HPDE6-E6E7 (cell line): ENCODE data around the gene ULK4.

Experiments
- DNase-seq: peaks from one replicate; pipeline ENCODE4 v3.0.0; 2011; ENCODE audit warnings: missing footprints; ENCODE audit errors: extremely low spot score

ULK4 gene

GRCh38 chr3:41363830-41364523 lies 597.9 kb downstream of the ULK4 start:
- DNase-seq: no peak

DNA sequence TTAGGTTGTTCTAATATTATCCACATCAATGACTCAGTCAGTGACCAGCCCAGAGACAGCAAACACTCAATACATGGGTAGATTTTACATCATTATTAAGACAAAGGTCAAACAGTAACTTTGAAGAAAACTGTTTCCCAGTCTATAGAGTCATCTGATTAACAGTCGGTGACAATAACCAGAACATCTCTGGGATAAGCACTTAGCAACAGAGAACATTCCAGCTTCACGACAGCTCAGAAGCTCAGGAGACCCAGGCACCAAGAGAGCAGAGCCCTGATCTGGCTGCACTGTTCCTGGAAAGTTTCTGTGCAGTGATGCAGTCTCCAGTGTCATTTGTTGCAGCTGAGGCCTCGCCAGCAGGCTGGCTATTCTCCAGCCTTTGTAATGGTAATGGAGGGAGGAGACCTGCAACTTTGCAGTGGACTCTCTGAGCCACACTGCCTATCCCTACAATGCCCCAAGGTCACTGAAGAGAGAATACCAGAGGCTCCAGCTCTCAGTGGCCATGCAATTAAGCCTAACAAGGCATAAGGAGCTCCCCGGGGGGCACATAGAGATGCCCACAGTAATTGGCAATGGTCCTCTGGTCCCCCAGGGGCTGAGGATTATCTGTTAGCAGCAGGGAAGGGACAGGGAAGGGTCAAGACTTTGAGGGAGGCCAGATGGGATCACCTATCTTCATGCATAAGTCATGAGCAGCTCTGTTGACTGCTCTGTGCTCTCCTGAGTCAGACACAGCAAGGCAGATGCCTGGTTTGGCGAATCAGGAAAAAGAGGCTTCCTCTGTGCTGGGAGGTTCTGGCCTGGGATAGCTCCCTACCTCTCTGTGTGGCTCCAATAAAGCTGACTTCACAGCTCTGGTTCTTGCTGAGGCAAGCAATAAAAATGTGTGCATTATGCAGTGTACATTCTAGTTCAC lies 599.0 kb downstream of the ULK4 start:
- no peak for DNase-seq

DNA sequence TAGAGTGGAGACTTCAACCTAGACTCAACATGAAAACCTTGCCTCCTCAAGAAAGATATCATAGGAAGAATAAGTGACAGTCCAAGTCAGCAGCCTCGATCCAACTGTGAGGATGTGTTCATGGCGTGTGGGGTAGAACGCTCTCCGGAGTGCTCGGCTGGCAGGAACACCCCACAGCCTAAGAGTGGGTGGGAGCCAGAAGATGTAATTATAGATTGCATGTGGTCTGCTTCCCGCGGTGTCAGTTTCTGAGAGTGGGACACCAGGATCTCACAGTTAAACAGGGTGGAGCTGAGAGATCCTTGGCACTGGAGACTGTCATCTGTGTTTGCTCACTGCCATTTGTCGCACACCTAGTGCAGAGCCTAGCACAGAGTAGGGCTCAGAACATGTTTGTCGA lies 604.6 kb downstream of the ULK4 start:
- DNase-seq: no peak

GRCh38 chr3:41356775-41357174 lies 605.1 kb downstream of the ULK4 start:
- DNase-seq: no peak

DNA sequence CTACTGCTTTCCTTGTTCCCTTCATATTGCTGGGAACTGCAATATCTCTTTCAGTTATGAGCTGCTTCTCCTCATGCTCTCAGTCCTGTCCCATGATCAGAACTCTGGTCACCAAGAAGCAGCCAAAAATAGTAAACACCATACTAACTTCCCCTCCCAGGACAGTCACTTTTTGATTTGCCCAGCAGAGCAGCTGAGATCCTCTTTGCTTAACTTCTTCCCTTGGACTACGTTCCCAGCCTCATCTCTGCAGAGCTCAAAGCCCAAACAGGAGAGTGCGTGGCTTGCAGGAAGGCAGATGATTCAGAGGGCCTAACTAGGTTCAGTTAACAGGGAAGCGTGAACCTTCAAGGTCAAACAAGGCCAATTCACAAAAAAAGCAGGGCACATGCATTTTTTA lies 609.4 kb downstream of the ULK4 start:
- no peak for DNase-seq

- no peak for DNase-seq
Measured at GRCh38 chr3:41350441-41350840, 611.5 kb downstream of the ULK4 start.

DNA sequence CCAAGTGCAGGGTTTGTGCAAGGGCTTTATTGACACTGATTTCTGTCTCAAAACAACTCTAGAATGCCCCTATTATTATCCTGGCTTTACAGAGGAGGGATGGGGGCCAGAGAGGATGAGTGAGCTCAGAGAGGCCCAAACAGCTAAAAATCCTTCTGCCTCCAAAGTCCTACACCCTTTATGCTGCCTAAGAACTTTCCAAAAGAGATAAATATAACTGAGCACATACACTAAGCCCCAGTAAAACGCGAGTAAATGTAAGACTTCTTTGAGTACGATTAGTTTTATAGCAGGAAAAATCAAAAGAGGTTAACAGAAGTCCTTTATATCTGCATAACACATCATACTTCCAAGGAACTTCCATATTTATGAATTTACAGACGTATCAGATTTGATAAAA lies 613.5 kb downstream of the ULK4 start:
- DNase-seq: no peak

- no peak for DNase-seq
Measured at GRCh38 chr3:41346698-41347270, 615.1 kb downstream of the ULK4 start.

DNA sequence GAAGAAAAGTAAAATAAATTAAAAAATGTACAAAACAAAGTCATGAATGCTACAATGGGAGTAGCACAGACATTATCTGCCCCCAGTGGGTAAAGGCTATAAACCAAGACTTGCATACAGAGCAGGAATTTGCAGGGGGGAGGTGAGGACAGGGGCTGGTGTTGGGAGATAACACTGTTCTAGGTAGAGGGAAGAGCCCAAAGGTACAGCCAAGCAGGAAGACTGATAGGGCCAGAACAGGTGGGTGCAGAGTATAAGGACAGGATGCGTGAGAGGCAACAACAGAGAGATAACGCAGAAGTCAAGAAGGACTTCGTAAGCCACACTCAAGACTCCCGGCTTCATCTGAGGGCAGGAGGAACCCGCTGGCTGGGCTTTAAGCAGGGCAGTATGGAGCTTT lies 616.1 kb downstream of the ULK4 start:
- DNase-seq: no peak

DNA sequence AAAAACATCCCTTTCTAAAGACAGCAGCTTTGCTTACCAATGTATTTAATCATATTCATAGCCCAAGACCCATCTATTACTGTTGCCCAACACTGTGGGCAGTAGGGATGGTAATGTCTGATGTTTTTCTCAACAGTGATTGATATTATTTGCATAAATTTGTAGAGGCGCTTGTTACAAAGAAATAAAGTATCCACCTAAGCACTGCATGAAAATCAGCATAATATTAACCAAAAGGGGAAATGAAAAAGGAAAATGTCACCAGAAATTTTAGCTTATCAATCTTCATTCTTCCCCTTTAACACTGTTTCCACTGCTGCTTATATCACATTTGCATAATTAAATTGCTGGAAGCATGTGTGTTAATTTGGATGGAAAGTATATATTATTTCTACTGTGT lies 622.1 kb downstream of the ULK4 start:
- no peak for DNase-seq

- DNase-seq: no peak
Measured at GRCh38 chr3:41338276-41338675, 623.6 kb downstream of the ULK4 start.

DNA sequence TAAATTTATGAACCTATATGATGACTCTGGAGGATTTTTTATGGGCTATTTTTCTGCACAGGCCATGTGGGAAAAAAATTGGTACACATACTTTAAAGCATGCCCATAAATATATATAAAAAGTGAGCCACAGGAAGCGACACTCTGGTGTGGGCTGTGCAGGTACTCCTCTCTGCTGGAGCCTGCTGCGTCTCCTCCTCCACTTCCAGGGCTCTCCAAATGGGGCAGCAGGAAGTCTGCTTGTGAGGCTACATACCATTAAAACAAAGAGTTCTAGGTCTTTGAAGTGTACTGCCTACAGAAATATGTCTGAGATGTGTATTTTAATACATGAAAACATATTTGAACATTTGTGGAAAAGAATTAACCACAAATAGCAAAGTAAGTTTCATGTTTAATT lies 627.5 kb downstream of the ULK4 start:
- no peak for DNase-seq

- no peak for DNase-seq
Measured at GRCh38 chr3:41331041-41331440, 630.9 kb downstream of the ULK4 start.

DNA sequence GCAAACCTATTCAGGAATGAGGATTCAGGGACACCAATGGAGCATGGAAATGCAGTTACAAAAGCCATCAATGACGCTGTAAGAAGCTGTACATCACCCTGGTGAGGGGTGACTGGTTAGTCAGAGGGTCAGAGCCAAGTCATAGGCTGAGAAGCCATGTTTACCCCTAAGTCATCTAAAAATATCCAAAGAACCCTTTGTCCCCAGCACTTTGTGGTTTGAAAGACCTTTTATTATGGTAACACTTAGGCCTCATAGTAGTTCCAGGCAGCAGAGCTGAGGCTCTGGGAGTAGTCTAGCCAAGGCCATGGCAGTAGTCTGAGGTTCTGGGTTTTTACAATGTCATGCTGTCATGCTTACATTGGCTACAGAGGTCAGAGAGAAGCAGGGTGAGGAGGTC lies 631.4 kb downstream of the ULK4 start:
- DNase-seq: no peak

- DNase-seq: no peak
Measured at GRCh38 chr3:41329881-41330280, 632.0 kb downstream of the ULK4 start.

- DNase-seq: no peak
Measured at GRCh38 chr3:41328926-41329325, 633.0 kb downstream of the ULK4 start.

- peak; percentile 6 for DNase-seq
Measured at GRCh38 chr3:41327718-41328117, 634.2 kb downstream of the ULK4 start.

- DNase-seq: no peak
Measured at GRCh38 chr3:41324156-41324475, 637.8 kb downstream of the ULK4 start.

DNA sequence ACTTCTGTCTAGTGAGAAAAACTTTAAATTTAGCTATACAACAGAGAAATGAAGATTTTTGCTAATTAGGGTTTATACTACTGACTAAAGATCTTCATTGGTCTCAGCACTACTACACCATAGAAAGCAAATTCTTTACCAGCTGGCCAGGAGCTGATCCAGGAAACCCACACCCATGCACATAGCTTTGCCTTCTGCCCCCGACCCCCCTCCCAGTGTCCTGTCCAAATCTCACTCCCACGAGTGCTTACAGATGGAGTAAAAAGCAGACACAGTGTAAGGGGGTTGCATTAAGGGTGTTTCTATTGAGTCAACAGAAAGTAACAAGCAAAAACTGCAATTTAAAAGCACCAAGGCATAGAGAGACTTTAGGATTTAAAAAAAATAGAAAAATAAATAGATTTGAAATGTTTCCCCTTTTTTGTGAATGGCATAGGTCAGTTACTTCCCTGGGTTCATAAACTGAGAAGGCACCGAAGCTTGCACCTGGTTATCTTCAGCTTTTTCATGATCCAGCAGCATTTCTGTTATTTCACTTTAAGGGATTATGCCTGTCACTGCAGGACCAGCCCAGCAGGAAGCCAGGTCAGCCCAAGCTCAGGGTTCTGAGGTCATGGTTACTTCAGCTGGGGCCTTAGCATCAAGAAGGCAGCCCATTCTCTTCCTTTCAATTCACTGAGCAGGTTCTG lies 638.3 kb downstream of the ULK4 start:
- DNase-seq: no peak

DNA sequence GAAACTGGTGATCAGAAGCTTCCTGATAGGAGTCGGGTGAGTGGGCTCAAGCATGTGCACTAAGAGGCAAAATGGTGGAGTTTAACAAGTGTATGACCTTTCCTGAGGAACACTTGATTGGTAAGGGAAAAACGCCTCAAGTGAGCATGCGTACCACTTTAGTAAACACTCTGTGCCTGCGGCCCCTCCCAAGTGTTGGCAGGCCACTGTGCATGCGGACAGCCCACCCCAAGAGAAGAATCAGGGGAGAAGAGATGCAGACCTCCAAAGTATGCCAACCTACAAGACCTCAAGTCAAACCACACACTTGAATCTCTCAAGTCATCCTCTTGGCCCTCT lies 640.3 kb downstream of the ULK4 start:
- no peak for DNase-seq

DNA sequence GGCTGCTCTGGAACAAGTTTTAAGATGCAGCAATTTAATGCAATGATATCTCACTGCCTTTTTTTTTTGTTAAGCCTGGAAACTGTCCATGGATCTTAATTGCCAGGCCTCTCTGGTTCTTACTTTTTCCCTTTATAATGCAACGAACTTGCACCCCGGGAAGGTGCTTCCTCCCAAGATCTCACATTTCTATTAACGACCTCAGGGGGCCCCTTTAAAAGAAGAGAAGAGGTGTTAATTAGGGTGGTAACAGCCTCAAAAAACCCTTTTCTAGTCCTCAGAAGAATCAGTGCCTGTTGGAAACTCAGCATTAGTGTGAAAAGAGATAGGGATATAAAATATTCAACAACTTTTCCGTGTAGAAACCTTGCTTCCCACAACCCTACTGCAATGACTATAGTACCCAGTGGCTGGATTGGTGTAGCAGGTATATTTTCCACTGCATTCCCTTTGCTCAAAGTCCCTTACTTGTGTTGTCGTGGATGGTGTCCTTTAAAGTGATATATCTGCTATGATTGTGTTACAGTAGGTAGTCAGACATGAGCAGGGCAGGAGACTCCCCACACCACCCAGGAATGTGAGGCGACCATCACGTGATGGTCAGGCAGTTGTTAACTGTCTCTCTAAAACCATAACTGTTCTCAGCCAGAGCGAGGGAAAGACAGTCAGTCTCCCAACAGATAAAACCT lies 640.8 kb downstream of the ULK4 start:
- DNase-seq: no peak

GRCh38 chr3:41318520-41318919 lies 643.4 kb downstream of the ULK4 start:
- no peak for DNase-seq
